HCT116 (cell line): ENCODE measurements around the gene TADA2B. TPM values are rescaled to one million over a fixed set of nuclear protein-coding genes. Genes with fewer than 3 reads are reported as not detected.

Source experiments
- ATAC-seq: fragments of 200-7000 bp; cut with Tn5 transposase; 2 replicates; pipeline ENCODE4 v1.9.1; 2020; ENCODE audit warnings: mild to moderate bottlenecking, moderate library complexity
- BruUV-seq: library from RNA; stranded (reverse); fragments of 400-500 nt; replicated peaks from 2 replicates; lab custom pipeline; 2021; lab: Mats Ljungman, UMichigan
- CTCF ChIA-PET: fragments of 300-600 bp; sonication (Branson Sonifier 250); formaldehyde crosslinking; loops from one replicate; lab custom pipeline; 2021; ENCODE audit warnings: antibody characterized with exemption; lab: Charles Lee
- POLR2A ChIA-PET: fragments of 300-600, 350-600 bp; sonication (Branson Sonifier 250); formaldehyde crosslinking; loops from one replicate; lab custom pipeline; 2021; ENCODE audit warnings: antibody characterized with exemption; lab: Charles Lee
- RAD21 ChIA-PET, 2 experiments: fragments of 300-600 bp; sonication (Branson Sonifier 250); formaldehyde crosslinking; loops; one replicate each; lab custom pipeline; 2023; ENCODE audit warnings: low total read pairs in 2 of 2; ENCODE audit not compliant: uncharacterized antibody in 2 of 2, unreplicated experiment in 2 of 2, low non-redundant PET in 1 of 2; lab: Charles Lee
- DNase-seq: peaks from one replicate; pipeline ENCODE4 v3.0.0-alpha.2; 2010; ENCODE audit warnings: low read depth, low spot score
- H2AFZ ChIP-seq: fragments of 200-600 bp; shearing (Covaris generic), sonication (generic); 2 replicates; pipeline ENCODE4 v1.6.1; 2017; ENCODE audit warnings: low read depth, mixed run types, mixed read lengths, antibody characterized with exemption, low read length; ENCODE audit not compliant: poor library complexity, severe bottlenecking
- H3K27ac ChIP-seq: 2 replicates; pipeline ENCODE4 v1.5.1; 2012; ENCODE audit warnings: low read depth, low read length
- H3K27me3 ChIP-seq: fragments of 200-600 bp; sonication (generic); 2 replicates; pipeline ENCODE4 v1.6.1; 2016; ENCODE audit warnings: mixed run types, low read length, mixed read lengths; ENCODE audit not compliant: insufficient read depth
- H3K36me3 ChIP-seq, 2 experiments: fragments of 200-500 bp in 1 of 2; fragments of 200-600 bp in 1 of 2; sonication (Bioruptor generic) in 1 of 2; sonication (generic) in 1 of 2; 2 replicates each; pipeline versions ENCODE4 v1.5.1 to v1.6.1; 2014 to 2016; ENCODE audit warnings: low read length in 2 of 2, inconsistent platforms in 1 of 2, mixed read lengths in 1 of 2, mixed run types in 1 of 2; ENCODE audit not compliant: insufficient read depth in 2 of 2, control insufficient read depth in 1 of 2
- H3K4me1 ChIP-seq, 2 experiments: fragments of 200-600 bp in 1 of 2; sonication (generic) in 1 of 2; 2 replicates each; pipeline versions ENCODE4 v1.5.1 to v1.6.1; 2012 to 2017; ENCODE audit warnings: low read length in 2 of 2, inconsistent platforms in 1 of 2, mild to moderate bottlenecking in 1 of 2, mixed read lengths in 1 of 2, mixed run types in 1 of 2, moderate library complexity in 1 of 2; ENCODE audit not compliant: insufficient read depth in 2 of 2, control insufficient read depth in 1 of 2
- H3K4me2 ChIP-seq: fragments of 200-600 bp; sonication (generic); 2 replicates; pipeline ENCODE4 v1.6.1; 2017; ENCODE audit warnings: mixed run types, low read length, mixed read lengths
- H3K4me3 ChIP-seq, 2 experiments: fragments of 200-600 bp in 1 of 2; sonication (generic) in 1 of 2; replicated peaks in 1 of 2; 2 replicates each; pipeline ENCODE4 v1.5.1; 2011 to 2016; ENCODE audit warnings: low read length in 2 of 2, control low read depth in 1 of 2, low read depth in 1 of 2, mild to moderate bottlenecking in 1 of 2, mixed read lengths in 1 of 2, mixed run types in 1 of 2
- H3K79me2 ChIP-seq: fragments of 200-600 bp; sonication (generic); 2 replicates; pipeline ENCODE4 v1.6.1; 2017; ENCODE audit warnings: mild to moderate bottlenecking, mixed run types, low read length, moderate library complexity, mixed read lengths; ENCODE audit not compliant: insufficient read depth
- H3K9ac ChIP-seq: fragments of 200-600 bp; sonication (generic); 2 replicates; pipeline ENCODE4 v1.6.1; 2016; ENCODE audit warnings: low read length, mixed read lengths
- H3K9me2 ChIP-seq: fragments of 200-600 bp; sonication (generic), shearing (Covaris generic); 2 replicates; pipeline ENCODE4 v1.6.1; 2017; ENCODE audit warnings: mixed run types, mild to moderate bottlenecking, moderate library complexity; ENCODE audit not compliant: insufficient read depth
- H3K9me3 ChIP-seq, 2 experiments: fragments of 200-500 bp in 1 of 2; fragments of 200-600 bp in 1 of 2; sonication (Bioruptor generic) in 1 of 2; sonication (generic) in 1 of 2; 2 replicates each; pipeline ENCODE4 v1.6.1; 2014 to 2017; ENCODE audit warnings: low read length in 2 of 2, mixed read lengths in 2 of 2, inconsistent platforms in 1 of 2, low read depth in 1 of 2, mild to moderate bottlenecking in 1 of 2, mixed run types in 1 of 2, moderate library complexity in 1 of 2; ENCODE audit not compliant: control insufficient read depth in 1 of 2, insufficient read depth in 1 of 2
- H4K20me1 ChIP-seq: fragments of 200-600 bp; sonication (generic), shearing (Covaris generic); 2 replicates; pipeline ENCODE4 v1.6.1; 2017; ENCODE audit warnings: mixed run types, mild to moderate bottlenecking, moderate library complexity; ENCODE audit not compliant: insufficient read depth
- EZH2phosphoT487 ChIP-seq: fragments of 200-600 bp; IDR thresholded peaks from 2 replicates; pipeline ENCODE4 v1.6.1; 2018; ENCODE audit warnings: antibody characterized with exemption, borderline replicate concordance
- FOSL1 ChIP-seq: IDR thresholded peaks from 2 replicates; pipeline ENCODE4 v1.6.1; 2012; ENCODE audit warnings: low read depth
- JUND ChIP-seq: IDR thresholded peaks from 2 replicates; pipeline ENCODE4 v1.6.1; 2012
- MAX ChIP-seq: IDR thresholded peaks from 2 replicates; pipeline ENCODE4 v1.6.1; 2012
- POLR2AphosphoS5 ChIP-seq: IDR thresholded peaks from 2 replicates; pipeline ENCODE4 v1.6.1; 2011; ENCODE audit warnings: mild to moderate bottlenecking, low read depth, low read length, moderate library complexity
- SP1 ChIP-seq: IDR thresholded peaks from 2 replicates; pipeline ENCODE4 v1.6.1; 2012; ENCODE audit warnings: low read depth
- ZBTB33 ChIP-seq: IDR thresholded peaks from 2 replicates; pipeline ENCODE4 v1.6.1; 2011; ENCODE audit warnings: mild to moderate bottlenecking, low read length, moderate library complexity; ENCODE audit not compliant: insufficient replicate concordance; ENCODE audit errors: extremely low read depth
- intact Hi-C: fragments of 100-400 bp; cut with micrococcal nuclease; formaldehyde crosslinking; loops from 2 replicates; pipeline ENCODE4 v1.10.0; 2022
- total RNA-seq: library from RNA; stranded (reverse); gene quantifications from one replicate; pipeline ENCODE4 v1.2.1, GENCODE V29; 2021; ENCODE audit not compliant: unreplicated experiment
- TF ChIP-seq, protein P1 (sequence below): IDR thresholded peaks from 2 replicates; pipeline ENCODE4 v1.6.1; 2012

Gene TADA2B
- total RNA-seq, 1 experiment from 2014 or later = 13.4 TPM

- Histone ChIP-seq H4K20me1 (no peaks in the 10 kb centered on the region), H3K4me3 (no peak overlapping the region), H2AFZ (no peak overlapping the region), H3K9me3 (no peaks in the 10 kb centered on the region), H3K27me3 (no peaks in the 10 kb centered on the region), H3K36me3 (peaks cover 8 to 36% of the 10 kb centered on the region in 2 experiments; a peak in 3 of 4 replicates), H3K9ac (no peak overlapping the region), H3K4me2 (no peak overlapping the region), H3K4me1 (peaks cover 0 to 37% of the 10 kb centered on the region in 2 experiments; a peak in 2 of 4 replicates), H3K27ac (no peak overlapping the region), H3K79me2 (peaks cover 4% of the 10 kb centered on the region; the same call in 1 of the 2 replicates), H3K9me2 (no peaks in the 10 kb centered on the region)
- no peak for DNase-seq
- ATAC-seq = no peak
- no TSS peak for BruUV-seq
- ChIA-PET POLR2A (no interaction called here), CTCF (no interaction called here), RAD21 (no interaction called here)
- intact Hi-C loops = no loop called here
- TF ChIP-seq SP1 (no peak), ZBTB33 (no peak), EZH2phosphoT487 (no peak), POLR2AphosphoS5 (no peak), JUND (no peak), MAX (no peak), FOSL1 (no peak)
- TF ChIP-seq, protein P1, sequence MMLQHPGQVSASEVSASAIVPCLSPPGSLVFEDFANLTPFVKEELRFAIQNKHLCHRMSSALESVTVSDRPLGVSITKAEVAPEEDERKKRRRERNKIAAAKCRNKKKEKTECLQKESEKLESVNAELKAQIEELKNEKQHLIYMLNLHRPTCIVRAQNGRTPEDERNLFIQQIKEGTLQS = no peak
Observed at GRCh38 chr4:7019367-7019766, 23.8 kb upstream of the TADA2B start.
